ENCODE results near the gene C20orf204. TPM values are rescaled to one million over a fixed set of nuclear protein-coding genes. Genes with fewer than 3 reads are reported as not detected.

C20orf204 gene
- total and polyA plus RNA-seq, 2 of the 4 experiments (the other 2 are of a cell fraction): 0.09 to 0.18 TPM

GRCh38 chr20:64043768-64044167, 7.8 kb downstream of the C20orf204 start:
- no peak overlapping the region for H3K4me2 ChIP-seq (ENCODE audit: low read depth, low read length)
- no peaks in the 10 kb centered on the region for H3K9me1 ChIP-seq (ENCODE audit: insufficient read depth, low read length)
- H4K20me1 ChIP-seq (ENCODE audit: insufficient read depth, low read length): no peaks in the 10 kb centered on the region; the same call in 1 of the 2 replicates
- no peak overlapping the region for H3K18ac ChIP-seq (ENCODE audit: low read depth, low read length)
- H3K27me3 ChIP-seq (ENCODE audit: control insufficient read depth, insufficient read depth, low read length): peaks cover 71% of the 10 kb centered on the region
- no peak overlapping the region for H3K4me3 ChIP-seq (ENCODE audit: insufficient read depth, low read depth, low read length)
- no TSS peak for BruUV-seq (replicated peaks)
- ATAC-seq (ENCODE audit: low read depth): no peak
- no peak overlapping the region for H2AK9ac ChIP-seq (replicated peaks; ENCODE audit: low read depth, low read length, poor library complexity)
- TF ChIP-seq NFE2L2 (IDR thresholded peaks at IDR 0.05; ENCODE audit: low read depth, low read length) (no peak), CHD1 (IDR thresholded peaks at IDR 0.05; ENCODE audit: low read depth, low read length) (no peak), USF2 (IDR thresholded peaks at IDR 0.05; ENCODE audit: low read depth, low read length) (no peak), RCOR1 (IDR thresholded peaks at IDR 0.05; ENCODE audit: insufficient replicate concordance, low read length) (no peak), SMC3 (IDR thresholded peaks at IDR 0.05; ENCODE audit: low read depth, low read length) (no peak), POLR2A (IDR thresholded peaks at IDR 0.05; ENCODE audit: low read depth, low read length) (no peak), RAD21 (IDR thresholded peaks at IDR 0.05; ENCODE audit: low read length) (no peak), BHLHE40 (IDR thresholded peaks at IDR 0.05; ENCODE audit: low read depth, low read length) (no peak), RFX5 (IDR thresholded peaks at IDR 0.05; ENCODE audit: low read depth, low read length) (no peak), MAZ (IDR thresholded peaks at IDR 0.05; ENCODE audit: borderline replicate concordance, low read depth, low read length) (no peak), MXI1 (IDR thresholded peaks at IDR 0.05; ENCODE audit: borderline replicate concordance, low read depth, low read length) (no peak), CTCF (conservative IDR thresholded peaks at IDR 0.05; ENCODE audit: low read depth, low read length) (no peak), FOS (IDR thresholded peaks at IDR 0.05; ENCODE audit: low read depth, low read length) (no peak), ELK1 (IDR thresholded peaks at IDR 0.05; ENCODE audit: borderline replicate concordance, low read depth, low read length) (no peak), CEBPB (IDR thresholded peaks at IDR 0.05; ENCODE audit: low read depth, low read length) (no peak), MAFK (IDR thresholded peaks at IDR 0.05; ENCODE audit: low read depth, low read length) (no peak)
- H3K79me1 ChIP-seq (ENCODE audit: low read depth in 1 of 2, low read length in 2 of 2): no peaks in the 10 kb centered on the region
- no peak overlapping the region for H3K23ac ChIP-seq (ENCODE audit: low read depth, low read length)
- H3K4me1 ChIP-seq (ENCODE audit: control insufficient read depth, insufficient read depth, low read length): peaks cover 2% of the 10 kb centered on the region; the same call in 1 of the 2 replicates
- ChIA-PET POLR2A (ENCODE audit: unreplicated experiment) (no interaction called here), CTCF (no interaction called here)
- H2BK15ac ChIP-seq (ENCODE audit: low read depth, low read length): no peak overlapping the region
- no peak overlapping the region for H4K5ac ChIP-seq (ENCODE audit: low read depth, low read length)
- no peak overlapping the region for H3K56ac ChIP-seq (ENCODE audit: extremely low read depth, insufficient read depth, low read length)
- WGBS, 2 experiments (ENCODE audit: extremely low coverage in 2 of 2, insufficient read length in 1 of 2): no CpG with 5 or more reads among the region's 9 CpGs
- H3K27ac ChIP-seq (ENCODE audit: insufficient read depth, low read length): no peak overlapping the region
- H3K9me3 ChIP-seq (ENCODE audit: control insufficient read depth, insufficient read depth, low read length): no peaks in the 10 kb centered on the region
- no peak for DNase-seq
- dilution Hi-C loops (cut with HindIII; ENCODE audit: low sequenced_read_pairs, unreplicated experiment) (no loop called here), in situ Hi-C loops (cut with MboI; ENCODE audit: low sequenced_read_pairs) (no loop called here), intact Hi-C loops (cut with micrococcal nuclease) (no loop called here)
- H3K4ac ChIP-seq (ENCODE audit: low read depth, low read length): no peak overlapping the region
- no peak overlapping the region for H4K91ac ChIP-seq (ENCODE audit: insufficient read depth, low read depth, low read length)
- no peak overlapping the region for H2AK5ac ChIP-seq (ENCODE audit: low read depth, low read length)
- H2BK20ac ChIP-seq (ENCODE audit: low read depth, low read length): no peak overlapping the region
- no peak overlapping the region for H2BK5ac ChIP-seq (ENCODE audit: low read depth, low read length, poor library complexity, severe bottlenecking)
- no peak overlapping the region for H3K9ac ChIP-seq (ENCODE audit: low read depth, low read length)
- no peaks in the 10 kb centered on the region for H3K36me3 ChIP-seq (ENCODE audit: control insufficient read depth, insufficient read depth, low read length)
- H4K8ac ChIP-seq (ENCODE audit: low read depth in 2 of 2, low read length in 2 of 2): no peak overlapping the region
- H2BK120ac ChIP-seq (ENCODE audit: low read depth, low read length): no peak overlapping the region
- no peak overlapping the region for H2AFZ ChIP-seq (replicated peaks; ENCODE audit: low read length, poor library complexity)
- H3K14ac ChIP-seq (replicated peaks; ENCODE audit: low read depth, low read length): no peak overlapping the region

Data from IMR-90 (cell line).